ENCODE measurements around the gene POLR3C. TPM values are rescaled to one million over a fixed set of nuclear protein-coding genes. Genes with fewer than 3 reads are reported as not detected.

Gene POLR3C
- total and polyA plus RNA-seq, 10 of the 15 experiments (the other 5 are each of a cell fraction or from before 2014, with no cell fraction given) = 13.0 to 44.8 (median 34.8) TPM

DNA sequence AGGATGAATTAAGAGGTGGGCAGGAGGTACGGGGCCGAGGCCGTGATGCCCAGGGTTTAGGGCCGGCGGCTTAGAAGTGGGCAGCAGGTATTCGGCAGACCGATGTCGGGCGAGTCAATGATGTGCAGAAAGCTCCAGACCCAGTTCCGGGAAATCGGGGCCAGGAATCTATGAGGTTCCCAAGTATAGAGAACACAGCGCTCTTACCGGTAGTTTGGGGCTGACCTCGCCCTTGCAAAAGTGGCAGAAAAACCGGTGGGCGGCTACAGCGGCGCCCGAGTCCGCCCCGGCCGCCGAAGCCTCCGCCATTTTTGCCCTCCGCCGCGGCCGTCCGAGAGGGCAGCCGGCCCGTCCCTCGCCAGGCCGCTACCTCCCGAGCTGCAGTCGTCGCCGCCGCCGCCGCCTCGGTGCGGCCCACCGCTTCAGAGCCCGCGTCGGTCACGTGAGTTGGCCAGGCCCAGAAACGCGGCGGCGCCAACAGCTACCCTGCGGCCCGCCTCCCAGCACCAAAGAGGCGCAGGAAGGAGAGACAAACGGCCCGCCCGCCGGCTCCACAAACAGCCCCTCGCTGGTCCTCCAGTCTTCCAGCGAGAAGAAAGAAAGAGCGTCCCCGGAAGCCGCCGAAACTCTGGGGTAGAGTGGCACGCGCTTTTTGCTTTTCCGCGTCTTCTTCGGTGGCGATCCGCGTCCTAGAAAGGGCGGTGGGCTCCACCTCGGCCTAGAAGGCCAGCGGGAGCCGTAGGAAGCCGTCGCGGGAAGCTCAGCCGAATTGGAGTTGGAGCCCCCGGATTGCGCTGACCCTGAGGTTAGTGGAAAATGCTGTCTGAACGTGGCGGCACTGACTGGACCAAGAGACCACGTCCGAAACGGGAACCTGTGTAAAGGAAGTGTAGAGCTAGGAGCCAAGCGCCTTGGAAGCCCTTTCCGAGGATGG, at the start of gene POLR3C, which contains the start of gene RNF115 (continued):
- TF ChIP-seq ZZZ3 (IDR thresholded peaks at IDR 0.05; ENCODE audit: control insufficient read depth, insufficient read length, low read depth) (no peak), KLF5 (IDR thresholded peaks at IDR 0.05; ENCODE audit: partially characterized antibody) (no peak), EED (IDR thresholded peaks at IDR 0.05; ENCODE audit: low read depth) (peak; percentile 54; the same call in 1 of the 2 replicates), HCFC1 (IDR thresholded peaks at IDR 0.05; ENCODE audit: low read length) (no peak; the same call in 1 of the 2 replicates), STAT3 (IDR thresholded peaks at IDR 0.05; ENCODE audit: low read depth, low read length) (no peak), PML (IDR thresholded peaks at IDR 0.05; ENCODE audit: low read length) (peak; percentile 89), JUNB (IDR thresholded peaks at IDR 0.05) (no peak), BHLHE40 (IDR thresholded peaks at IDR 0.05; ENCODE audit: borderline replicate concordance in 1 of 2, low read depth in 2 of 2, low read length in 1 of 2) (peak; percentile 95 to 99), YBX1 (IDR thresholded peaks at IDR 0.05) (no peak), NR2C2 (IDR thresholded peaks at IDR 0.05; ENCODE audit: borderline replicate concordance, control insufficient read depth, insufficient read length, low read depth) (no peak), RELA (IDR thresholded peaks at IDR 0.05; ENCODE audit: borderline replicate concordance, partially characterized antibody) (peak; percentile 50), RAD51 (IDR thresholded peaks at IDR 0.05) (peak; percentile 66), MYB (IDR thresholded peaks at IDR 0.05; ENCODE audit: borderline replicate concordance, low read depth, low read length) (no peak), NBN (IDR thresholded peaks at IDR 0.05) (peak; percentile 78), SMC3 (IDR thresholded peaks at IDR 0.05; ENCODE audit: borderline replicate concordance, low read length) (no peak), EZH2 (IDR thresholded peaks at IDR 0.05; ENCODE audit: borderline replicate concordance, control insufficient read depth, low read depth, low read length) (no peak), NR2F1 (conservative IDR thresholded peaks at IDR 0.05) (peak; percentile 84), HDAC6 (IDR thresholded peaks at IDR 0.05; ENCODE audit: unreplicated experiment) (no peak), CEBPB (IDR thresholded peaks at IDR 0.05; ENCODE audit: borderline replicate concordance in 1 of 2, low read depth in 2 of 2, low read length in 2 of 2) (no peak), TARDBP (IDR thresholded peaks at IDR 0.05; ENCODE audit: borderline replicate concordance) (peak; percentile 70; the same call in 1 of the 2 replicates)
- TF ChIP-seq, protein P1, sequence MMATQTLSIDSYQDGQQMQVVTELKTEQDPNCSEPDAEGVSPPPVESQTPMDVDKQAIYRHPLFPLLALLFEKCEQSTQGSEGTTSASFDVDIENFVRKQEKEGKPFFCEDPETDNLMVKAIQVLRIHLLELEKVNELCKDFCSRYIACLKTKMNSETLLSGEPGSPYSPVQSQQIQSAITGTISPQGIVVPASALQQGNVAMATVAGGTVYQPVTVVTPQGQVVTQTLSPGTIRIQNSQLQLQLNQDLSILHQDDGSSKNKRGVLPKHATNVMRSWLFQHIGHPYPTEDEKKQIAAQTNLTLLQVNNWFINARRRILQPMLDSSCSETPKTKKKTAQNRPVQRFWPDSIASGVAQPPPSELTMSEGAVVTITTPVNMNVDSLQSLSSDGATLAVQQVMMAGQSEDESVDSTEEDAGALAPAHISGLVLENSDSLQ (IDR thresholded peaks at IDR 0.05) = peak; percentile 68
- TF ChIP-seq, protein P2, sequence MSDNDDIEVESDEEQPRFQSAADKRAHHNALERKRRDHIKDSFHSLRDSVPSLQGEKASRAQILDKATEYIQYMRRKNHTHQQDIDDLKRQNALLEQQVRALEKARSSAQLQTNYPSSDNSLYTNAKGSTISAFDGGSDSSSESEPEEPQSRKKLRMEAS (IDR thresholded peaks at IDR 0.05; ENCODE audit: low read depth, low read length) = peak; percentile 64; the same call in 1 of the 2 replicates
- TF ChIP-seq, protein P3, sequence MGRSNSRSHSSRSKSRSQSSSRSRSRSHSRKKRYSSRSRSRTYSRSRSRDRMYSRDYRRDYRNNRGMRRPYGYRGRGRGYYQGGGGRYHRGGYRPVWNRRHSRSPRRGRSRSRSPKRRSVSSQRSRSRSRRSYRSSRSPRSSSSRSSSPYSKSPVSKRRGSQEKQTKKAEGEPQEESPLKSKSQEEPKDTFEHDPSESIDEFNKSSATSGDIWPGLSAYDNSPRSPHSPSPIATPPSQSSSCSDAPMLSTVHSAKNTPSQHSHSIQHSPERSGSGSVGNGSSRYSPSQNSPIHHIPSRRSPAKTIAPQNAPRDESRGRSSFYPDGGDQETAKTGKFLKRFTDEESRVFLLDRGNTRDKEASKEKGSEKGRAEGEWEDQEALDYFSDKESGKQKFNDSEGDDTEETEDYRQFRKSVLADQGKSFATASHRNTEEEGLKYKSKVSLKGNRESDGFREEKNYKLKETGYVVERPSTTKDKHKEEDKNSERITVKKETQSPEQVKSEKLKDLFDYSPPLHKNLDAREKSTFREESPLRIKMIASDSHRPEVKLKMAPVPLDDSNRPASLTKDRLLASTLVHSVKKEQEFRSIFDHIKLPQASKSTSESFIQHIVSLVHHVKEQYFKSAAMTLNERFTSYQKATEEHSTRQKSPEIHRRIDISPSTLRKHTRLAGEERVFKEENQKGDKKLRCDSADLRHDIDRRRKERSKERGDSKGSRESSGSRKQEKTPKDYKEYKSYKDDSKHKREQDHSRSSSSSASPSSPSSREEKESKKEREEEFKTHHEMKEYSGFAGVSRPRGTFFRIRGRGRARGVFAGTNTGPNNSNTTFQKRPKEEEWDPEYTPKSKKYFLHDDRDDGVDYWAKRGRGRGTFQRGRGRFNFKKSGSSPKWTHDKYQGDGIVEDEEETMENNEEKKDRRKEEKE (IDR thresholded peaks at IDR 0.05) = no peak
- TF ChIP-seq, protein P4, sequence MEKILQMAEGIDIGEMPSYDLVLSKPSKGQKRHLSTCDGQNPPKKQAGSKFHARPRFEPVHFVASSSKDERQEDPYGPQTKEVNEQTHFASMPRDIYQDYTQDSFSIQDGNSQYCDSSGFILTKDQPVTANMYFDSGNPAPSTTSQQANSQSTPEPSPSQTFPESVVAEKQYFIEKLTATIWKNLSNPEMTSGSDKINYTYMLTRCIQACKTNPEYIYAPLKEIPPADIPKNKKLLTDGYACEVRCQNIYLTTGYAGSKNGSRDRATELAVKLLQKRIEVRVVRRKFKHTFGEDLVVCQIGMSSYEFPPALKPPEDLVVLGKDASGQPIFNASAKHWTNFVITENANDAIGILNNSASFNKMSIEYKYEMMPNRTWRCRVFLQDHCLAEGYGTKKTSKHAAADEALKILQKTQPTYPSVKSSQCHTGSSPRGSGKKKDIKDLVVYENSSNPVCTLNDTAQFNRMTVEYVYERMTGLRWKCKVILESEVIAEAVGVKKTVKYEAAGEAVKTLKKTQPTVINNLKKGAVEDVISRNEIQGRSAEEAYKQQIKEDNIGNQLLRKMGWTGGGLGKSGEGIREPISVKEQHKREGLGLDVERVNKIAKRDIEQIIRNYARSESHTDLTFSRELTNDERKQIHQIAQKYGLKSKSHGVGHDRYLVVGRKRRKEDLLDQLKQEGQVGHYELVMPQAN (conservative IDR thresholded peaks at IDR 0.05) = peak; percentile 80

Measured in GM12878 (cell line).